ENCODE data around the gene SYT12.

- TF ChIP-seq EZH2phosphoT487 (IDR thresholded peaks at IDR 0.05; ENCODE audit: insufficient read depth, low read depth) (no peak), EZH2 (IDR thresholded peaks at IDR 0.05; ENCODE audit: insufficient read depth, poor library complexity, severe bottlenecking) (no peak)
Measured at GRCh38 chr11:67031791-67032561, 9.0 kb downstream of the SYT12 start.

Measured in GM23248 (cell line).